GM18508 (cell line): Measurements from ENCODE around the gene EDARADD.
A peak's percentile ranks its signal among the peaks of the same experiment; 100 is the strongest.
"Not testable (repeated sequence)": the region's sequence is repeated elsewhere in the genome, so short reads cannot be mapped to it uniquely, and the experiment has no call there.

ENCODE experiments used
- ATAC-seq: cut with Tn5 transposase; IDR thresholded peaks from one replicate; pipeline ENCODE4 v1.9.1; 2021; ENCODE audit warnings: moderate number of reproducible peaks; ENCODE audit not compliant: insufficient read depth, unreplicated experiment

EDARADD gene

DNA sequence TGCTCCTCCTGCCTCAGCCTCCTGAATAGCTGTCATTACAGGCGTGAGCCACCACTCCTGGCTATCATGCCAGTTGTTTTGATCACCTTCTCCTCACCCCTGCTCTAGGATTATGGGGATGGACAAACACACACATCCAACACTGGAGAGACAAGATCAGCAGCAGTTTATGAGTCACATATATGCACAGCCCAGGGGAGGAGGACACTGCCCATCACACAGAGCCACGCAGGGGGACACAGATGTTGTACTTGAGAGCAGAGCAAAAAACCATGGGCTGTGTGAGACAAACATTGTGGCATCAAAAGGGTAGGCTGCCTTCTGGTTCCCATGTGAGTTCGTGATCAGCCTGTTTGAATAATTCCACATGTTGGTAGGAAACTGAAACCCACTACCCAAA, 32.1 kb downstream of the EDARADD start:
- ATAC-seq, result no peak

DNA sequence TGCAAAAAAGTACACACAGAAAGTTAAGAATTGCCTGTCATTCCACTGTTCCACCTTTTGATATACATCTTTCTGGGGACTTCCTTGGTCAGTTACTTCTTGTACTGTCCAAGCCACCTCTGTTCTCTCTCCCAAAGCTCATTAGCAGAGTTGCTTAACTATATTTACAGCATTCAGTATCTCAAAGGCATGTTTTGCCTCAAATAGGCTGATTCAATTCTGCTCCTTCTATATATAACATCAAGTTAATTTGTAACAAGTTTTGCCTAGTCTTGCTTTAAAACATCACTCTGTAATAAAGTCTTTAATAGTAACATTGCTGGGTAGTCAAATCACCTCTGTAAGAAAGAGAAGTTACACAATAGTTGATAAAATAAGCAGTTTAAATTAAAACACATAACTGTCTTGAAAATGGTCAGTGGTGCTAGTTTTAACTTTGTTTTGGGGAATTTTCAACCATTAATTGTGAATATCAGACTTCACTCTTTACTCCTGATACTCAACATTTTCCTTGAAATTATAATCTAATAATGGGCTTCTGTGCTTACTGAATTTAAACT, 35.7 kb downstream of the EDARADD start:
- ATAC-seq, result peak; percentile 56

DNA sequence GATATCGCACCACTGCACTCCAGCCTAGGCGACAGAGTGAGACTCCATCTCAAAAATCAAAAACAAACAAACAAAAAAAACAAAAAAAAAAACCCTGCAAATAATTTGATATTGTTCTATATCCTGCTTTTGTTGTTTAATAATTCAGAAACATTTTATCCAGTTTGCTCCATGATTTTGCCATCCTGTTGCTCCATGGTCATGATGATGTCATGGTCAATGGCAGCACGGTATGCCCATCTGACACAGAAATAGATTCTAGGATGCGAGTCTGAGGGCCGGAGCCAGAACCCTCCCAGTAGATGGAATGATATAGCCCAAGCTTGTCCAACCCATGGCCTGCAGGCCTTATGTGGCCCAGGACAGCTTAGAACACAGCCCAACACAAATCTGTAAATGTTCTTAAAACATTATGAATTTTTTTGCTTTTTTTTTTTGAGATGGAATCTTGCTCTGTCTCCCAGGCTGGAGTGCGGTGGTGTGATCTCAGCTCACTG, 39.8 kb downstream of the EDARADD start:
- no peak for ATAC-seq

DNA sequence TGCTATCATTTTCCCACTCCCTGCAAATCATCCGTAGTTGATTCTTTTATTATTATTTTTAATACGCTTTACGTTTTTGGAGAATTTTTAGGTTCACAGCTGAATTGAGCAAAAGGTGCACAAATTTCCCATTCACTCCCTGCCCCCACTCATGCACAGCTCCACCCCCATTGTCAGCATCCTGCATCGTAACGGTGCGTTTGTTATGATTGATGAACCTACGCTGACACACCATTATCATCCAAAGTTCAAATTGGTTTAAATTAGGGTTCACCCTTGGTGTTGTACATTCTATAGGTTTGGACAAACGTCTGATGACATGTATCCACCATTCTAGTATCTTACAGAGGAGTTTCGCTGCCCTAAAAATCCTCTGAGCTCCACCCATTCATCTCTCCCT, 44.5 kb downstream of the EDARADD start:
- ATAC-seq, result no peak

DNA sequence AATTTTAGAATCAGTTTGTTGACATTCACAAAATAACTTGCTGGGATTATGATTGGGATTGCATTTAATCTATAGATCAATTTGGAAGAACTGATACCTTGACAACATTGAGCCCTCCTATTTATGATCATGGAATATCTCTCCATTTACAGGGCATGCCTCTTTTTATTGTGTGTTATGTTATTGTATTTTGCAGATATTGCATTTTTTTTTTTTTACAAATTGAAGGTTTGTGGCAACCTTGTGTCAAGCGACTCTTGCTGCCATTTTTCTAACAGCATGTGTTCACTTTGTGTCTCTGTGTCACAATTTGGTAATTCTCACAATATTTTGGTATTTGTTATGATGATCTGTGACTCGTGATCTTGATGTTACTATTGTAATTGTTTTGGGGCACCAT, 46.3 kb downstream of the EDARADD start:
- no peak for ATAC-seq

DNA sequence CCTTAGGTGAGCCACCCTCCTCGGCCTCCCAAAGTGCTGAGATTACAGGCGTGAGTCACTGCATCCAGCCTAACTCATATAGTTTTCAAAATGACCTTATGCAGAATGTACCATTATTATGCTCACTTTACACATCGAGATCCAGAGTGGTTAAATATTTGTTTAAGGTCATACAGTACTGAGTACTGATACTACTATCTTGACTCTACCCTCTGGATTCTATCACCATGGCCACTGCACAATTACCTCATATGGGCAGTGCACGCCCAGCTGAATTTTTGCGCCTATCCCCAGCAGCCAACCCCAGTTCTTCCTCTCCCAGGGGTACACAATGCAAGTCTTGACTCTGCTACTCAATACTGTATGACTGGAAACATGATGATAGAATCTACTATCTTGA, 56.7 kb downstream of the EDARADD start:
- no peak for ATAC-seq

DNA sequence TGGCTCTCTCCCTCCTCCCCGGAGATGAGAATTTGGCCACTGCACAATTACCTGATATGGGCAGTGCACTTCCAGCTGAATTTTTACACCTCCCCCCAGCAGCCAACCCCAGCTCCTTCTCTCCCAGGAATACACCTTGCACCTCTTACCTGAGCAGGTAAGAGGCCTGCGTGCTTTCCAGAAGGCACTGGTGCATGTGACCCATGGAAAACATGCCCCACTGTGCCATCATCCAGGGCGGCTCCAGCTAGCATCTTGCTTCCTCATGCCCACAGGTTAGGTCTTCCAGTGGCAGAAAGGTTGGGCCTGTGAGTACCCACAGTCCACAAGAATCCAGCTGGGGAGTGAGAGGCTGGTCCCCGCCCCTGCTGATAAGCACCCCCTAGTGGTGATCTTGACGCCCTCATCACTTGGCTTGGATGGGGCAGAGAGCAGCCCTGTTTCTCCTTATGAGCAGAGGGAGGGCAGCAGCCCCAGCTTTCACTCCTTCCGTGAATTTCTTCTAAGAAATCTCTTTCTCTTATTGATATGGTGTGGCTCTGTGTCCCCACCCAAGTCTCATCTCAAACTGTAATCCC, 57.8 kb downstream of the EDARADD start:
- ATAC-seq, result no peak

DNA sequence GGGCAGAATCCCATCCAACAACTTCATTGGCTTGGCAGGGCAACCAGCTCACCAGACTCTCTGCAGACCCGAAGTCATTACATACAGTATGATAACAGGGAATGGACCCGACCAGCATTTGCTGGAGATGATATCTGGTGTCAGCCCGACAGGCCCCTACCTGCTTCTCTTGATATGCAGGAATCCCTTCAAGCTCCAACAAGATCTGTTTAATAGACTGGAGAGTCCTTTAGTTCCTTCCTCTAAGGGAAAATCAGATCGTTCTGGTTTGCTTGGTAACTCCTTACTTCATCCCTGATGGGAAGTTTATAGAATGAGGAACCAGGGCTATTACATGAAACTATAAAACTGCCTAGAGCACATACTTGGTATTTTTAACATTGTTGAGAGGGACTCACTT, 61.2 kb downstream of the EDARADD start:
- ATAC-seq, result no peak

DNA sequence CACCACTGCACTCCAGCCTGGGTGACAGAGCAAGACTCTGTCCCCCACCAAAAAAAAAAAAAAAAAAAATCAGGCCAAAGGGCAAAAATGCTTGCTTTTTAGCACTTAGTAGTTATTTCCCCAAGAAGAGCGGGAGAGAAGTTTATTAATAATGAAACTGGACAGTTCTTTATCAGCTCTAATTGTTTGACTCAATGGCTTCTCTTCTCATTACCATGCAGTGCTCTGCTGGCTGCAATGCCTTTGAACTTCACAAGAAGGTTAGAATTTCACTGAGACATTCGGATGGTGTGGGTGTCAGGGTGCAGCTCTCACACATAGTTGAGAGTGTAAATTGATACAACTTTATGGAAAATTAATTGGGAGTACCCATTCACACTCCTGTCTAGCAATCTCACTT, 63.7 kb downstream of the EDARADD start:
- peak; percentile 67 for ATAC-seq

DNA sequence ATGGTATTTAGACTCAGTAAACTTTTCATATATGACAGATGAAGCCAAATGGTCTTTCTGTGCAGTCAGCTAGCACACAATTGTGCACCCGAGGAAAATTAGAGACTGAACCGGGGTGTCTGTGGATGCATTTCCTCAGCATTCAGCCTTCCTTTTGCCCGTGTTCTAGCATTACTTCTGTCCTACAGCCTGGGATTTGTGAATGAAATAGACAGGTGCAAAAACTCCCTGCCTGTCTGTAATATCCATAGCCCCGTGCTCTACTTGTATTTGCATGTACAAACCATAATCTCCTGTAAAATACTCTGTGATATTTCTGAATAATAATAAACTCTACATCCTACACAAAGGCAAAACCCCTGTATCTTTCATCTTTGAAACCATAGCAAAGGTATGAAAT, 64.9 kb downstream of the EDARADD start:
- ATAC-seq, result no peak

DNA sequence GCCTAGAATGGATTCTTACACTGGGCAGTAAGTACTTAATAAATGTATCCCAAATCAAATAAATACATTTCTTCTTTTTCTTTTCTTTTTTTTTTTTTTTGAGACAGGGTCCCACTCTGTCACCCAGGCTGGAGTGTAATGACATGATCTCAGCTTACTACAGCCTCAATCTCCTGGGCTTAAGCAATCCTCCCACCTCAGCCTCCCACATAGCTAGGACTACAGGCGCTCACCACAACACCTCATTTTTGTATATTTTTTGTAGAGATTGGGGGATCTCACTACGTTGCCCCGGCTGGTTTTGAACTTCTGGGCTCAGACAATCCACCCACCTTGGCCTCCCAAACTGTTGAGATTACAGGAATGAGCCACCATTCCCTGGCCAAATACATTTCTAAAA, 66.0 kb downstream of the EDARADD start:
- no peak for ATAC-seq

DNA sequence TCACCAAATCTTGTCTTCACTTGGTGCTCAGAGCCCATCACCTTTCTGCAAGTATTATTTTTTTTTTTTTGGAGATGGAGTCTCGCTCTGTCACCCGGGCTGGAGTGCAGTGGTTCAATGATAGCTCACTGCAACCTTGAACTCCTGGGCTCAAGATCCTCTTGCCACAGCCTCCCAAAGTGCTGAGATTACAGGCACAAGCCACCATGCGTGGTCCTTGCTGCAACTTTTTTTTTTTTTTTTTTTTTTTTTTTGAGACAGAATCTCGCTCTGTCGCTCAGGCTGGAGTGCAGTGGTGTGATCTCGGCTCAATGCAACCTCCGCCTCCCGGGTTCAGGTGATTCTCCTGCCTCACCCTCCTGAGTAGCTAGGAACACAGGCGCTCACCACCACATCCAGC, 70.1 kb downstream of the EDARADD start:
- not testable (repeated sequence) for ATAC-seq

DNA sequence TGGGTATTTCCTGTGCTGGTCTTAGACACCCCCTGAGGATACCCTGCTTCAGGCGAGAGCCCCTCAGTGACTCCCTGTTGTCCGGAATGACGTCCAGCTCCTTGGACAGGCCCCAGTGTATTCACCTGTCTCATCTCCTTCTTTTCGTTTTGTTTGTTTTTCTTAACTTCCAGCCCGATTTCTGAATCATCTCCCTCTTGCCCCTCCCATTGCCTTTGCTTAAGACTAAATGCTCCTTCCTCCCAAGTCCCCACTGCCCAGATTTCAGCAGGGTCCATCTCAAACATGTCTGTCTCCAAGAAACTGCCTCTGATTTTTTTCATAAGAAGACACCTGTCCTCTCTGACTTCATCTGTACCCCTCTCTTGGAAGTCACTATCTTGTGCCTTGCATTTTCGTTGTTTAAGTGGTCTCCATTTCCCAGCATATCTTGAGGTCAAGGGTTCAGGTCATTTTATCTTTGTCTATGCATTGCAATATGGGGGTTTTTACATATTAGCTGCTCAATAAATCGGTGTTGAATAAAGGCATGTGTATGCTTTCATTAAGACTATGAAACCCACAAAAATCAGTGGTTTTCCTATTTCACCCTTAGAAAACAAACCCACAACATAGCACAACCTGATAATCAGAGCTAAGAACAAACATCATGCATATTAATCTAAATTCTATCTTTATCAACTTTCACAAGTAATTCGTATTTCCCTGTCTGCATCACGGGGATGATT, 71.3 kb downstream of the EDARADD start:
- peak; percentile 44 for ATAC-seq

DNA sequence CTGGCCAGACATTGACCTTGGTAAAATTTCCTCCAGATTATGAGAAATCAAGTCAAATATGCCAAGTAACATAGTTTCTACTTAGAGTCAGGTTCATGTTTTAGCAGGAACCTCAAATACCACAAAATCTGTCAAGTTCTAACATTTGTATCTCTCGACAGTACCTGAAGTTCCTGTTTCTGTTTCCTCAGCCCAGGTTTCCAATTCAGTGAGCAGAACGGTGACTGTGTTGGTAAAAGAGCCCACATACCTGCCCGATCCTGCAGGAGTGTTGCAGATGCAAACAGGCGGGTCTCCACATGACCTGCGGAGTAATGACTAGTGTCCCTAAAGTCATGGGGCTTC, 71.8 kb downstream of the EDARADD start:
- ATAC-seq, result peak; percentile 81

DNA sequence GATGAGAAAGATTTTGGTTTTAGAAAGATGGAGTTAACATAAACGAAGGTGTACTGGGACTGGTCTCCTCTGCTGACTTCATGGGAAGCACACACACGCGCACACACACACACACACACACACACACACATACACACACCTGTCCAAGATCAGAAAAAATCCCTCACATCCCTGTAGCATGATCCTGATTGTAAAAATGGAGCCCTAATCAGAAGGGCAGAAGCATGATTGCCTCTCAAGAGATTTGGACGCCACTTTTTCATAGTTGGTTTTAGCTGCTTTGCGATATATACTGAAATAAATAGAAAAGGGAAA, 73.2 kb downstream of the EDARADD start:
- ATAC-seq, result no peak

DNA sequence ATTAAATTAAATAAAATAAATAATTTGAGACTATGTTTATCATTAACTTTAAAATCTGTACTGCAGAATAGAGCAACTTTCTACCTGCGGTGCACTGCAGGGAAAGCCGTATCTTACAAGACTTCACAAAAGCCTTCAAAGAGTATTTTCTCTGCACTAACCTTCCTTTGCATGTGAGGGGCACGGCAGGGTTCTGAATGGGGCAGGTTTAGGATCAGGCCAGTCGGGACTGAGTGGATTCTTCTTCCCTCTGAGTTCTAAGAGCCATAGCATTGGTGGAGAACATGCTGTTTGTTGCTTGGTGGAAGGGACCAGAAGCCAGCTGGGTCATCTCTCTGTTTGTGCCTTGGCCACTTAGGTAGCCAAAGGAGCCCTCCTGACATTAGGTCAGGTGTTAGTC, 74.5 kb downstream of the EDARADD start:
- ATAC-seq, result no peak

DNA sequence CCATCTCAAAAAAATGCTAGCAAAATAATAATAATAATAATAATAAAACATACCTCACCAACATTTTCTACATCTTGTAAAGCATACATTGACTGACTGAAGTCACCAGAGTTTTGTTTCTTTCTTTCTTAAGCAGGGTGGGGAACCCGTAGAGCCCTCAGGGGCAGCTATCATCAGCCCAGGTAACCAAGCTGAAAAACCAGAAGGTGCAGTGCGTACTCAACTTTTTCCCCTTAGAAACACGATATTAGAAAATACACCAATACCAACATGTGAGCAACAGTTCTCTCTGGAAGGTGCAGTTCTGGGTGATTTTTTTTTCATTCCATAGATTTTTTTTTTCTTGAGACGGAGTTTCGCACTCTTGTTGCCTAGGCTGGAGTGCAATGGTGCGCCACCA, 75.4 kb downstream of the EDARADD start:
- ATAC-seq, result no peak

DNA sequence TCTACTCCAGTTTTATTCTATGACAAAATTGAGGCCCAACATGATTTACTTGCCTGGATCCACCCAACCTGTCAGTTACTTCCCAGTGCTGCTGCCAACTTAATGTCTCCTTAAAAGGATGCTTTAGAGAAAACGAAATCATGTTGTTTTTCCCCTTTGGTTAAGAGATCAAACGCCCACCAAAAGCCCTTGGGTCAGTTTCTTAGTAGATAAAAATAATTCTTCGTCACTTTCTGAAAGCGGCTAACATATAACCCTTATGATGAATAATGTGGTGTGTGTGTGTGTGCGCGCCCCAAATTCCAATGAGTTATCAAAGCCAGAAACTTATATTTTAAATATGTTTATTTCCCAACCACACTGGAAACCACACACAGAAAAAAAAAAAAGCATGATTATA, 77.0 kb downstream of the EDARADD start:
- ATAC-seq, result no peak

DNA sequence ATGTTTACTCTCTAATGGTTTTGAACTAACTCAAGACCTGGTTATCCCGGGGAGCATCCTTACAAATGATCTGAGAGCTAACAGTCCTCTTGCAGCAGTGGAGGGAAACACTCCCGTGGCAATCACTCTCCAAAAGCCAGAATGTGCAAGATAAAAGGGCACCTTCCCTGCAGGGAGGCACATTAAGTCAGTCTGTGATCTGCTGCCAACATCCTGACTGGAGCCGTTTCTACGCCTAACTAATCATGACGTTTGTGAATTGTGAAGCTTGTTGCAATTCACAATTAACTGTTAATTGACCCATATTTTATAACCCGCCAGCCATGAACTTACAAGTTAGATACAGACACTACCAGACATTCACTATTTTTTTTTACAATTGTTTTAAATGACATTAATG, 77.6 kb downstream of the EDARADD start:
- ATAC-seq, result no peak

DNA sequence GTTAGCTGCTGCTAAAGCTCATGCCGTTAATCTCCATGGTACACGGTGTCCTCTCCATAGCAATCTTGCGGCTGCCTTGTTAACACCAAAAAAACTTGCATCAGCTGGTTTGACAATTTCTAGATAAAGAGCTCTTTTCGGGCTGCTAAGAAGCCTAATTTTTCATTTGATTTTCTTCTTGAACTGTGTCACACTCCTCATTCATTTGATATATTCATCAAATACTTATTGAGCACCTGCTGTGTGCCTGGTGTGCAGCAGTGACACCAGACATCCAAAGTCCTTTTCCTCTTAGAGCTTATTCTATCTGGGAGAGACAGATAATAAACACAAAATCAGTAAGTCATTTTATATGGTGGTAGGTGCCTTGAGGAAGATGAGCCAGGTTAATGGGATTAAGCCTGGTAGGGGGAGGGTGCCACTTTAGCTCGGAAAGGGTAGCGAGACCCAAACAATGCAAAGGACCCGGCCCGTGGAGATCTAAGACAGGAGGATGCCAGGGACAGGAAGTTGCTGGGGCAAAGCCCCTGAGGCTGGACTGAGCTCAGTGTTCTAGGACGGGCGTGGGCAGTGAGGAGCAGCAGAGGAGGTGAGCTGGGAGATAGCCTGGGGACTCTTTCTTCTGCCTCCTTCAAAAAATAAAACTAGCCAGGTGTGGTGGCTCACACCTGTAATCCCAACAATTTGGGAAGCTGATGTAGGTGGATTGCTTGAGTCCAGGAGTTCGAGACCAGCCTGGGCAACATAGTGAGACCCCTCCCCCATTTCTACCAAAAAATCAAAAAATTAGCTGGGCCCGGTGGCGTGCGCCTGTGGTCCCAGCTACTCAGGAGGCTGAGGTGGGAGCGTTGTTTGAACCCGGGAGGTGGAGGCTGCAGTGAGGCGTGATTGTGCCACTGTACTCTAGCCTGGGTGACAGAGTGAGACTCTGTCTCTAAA, 79.0 kb downstream of the EDARADD start:
- ATAC-seq, result no peak

DNA sequence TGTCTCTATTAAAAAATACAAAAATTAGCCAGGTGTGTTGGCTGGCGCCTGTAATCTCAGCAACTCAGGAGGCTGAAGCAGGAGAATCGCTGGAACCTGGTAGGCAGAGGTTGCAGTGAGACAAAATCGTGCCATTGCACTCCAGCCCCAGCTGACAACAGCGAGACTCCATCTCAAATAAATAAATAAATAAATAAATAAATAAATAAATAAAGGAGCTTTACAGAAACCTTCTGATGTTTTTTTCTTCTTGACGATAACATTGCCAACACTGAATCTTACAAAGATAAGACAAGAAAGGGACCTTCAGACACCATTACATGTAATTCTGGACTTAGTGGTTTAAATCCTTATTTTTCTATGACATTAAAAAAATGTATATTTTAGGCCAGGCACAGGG, 81.9 kb downstream of the EDARADD start:
- ATAC-seq, result no peak
